IMR-90 (cell line): ENCODE measurements around the gene CRYZL1.

Source experiments
- BHLHE40 ChIP-seq: fragments of 150-350 bp; IDR thresholded peaks from 2 replicates; pipeline ENCODE4 v1.6.1; 2016; ENCODE audit warnings: mild to moderate bottlenecking, low read depth, low read length
- CEBPB ChIP-seq: IDR thresholded peaks from 2 replicates; pipeline ENCODE4 v1.6.1; 2012; ENCODE audit warnings: low read depth, low read length, improper control_type of control experiment
- FOS ChIP-seq: fragments of 150-350 bp; IDR thresholded peaks from 2 replicates; pipeline ENCODE4 v1.6.1; 2016; ENCODE audit warnings: low read depth, low read length
- MAFK ChIP-seq: IDR thresholded peaks from 2 replicates; pipeline ENCODE4 v1.6.1; 2012; ENCODE audit warnings: low read depth, low read length, improper control_type of control experiment
- MAZ ChIP-seq: IDR thresholded peaks from 2 replicates; pipeline ENCODE4 v1.6.1; 2012; ENCODE audit warnings: low read depth, mild to moderate bottlenecking, low read length, improper control_type of control experiment, moderate library complexity, borderline replicate concordance
- MXI1 ChIP-seq: IDR thresholded peaks from 2 replicates; pipeline ENCODE4 v1.6.1; 2012; ENCODE audit warnings: low read depth, mild to moderate bottlenecking, low read length, moderate library complexity, borderline replicate concordance
- POLR2A ChIP-seq: IDR thresholded peaks from 2 replicates; pipeline ENCODE4 v1.6.1; 2012; ENCODE audit warnings: mild to moderate bottlenecking, low read depth, low read length
- RAD21 ChIP-seq: IDR thresholded peaks from 2 replicates; pipeline ENCODE4 v1.6.1; 2012; ENCODE audit warnings: low read length, improper control_type of control experiment
- RFX5 ChIP-seq: IDR thresholded peaks from 2 replicates; pipeline ENCODE4 v1.8.0; 2012; ENCODE audit warnings: low read depth, mild to moderate bottlenecking, low read length, moderate library complexity
- SMC3 ChIP-seq: fragments of 150-350 bp; IDR thresholded peaks from 2 replicates; pipeline ENCODE4 v1.6.1; 2016; ENCODE audit warnings: low read depth, mild to moderate bottlenecking, antibody characterized with exemption, low read length, moderate library complexity
- TF ChIP-seq, protein P1 (sequence below): conservative IDR thresholded peaks from 2 replicates; pipeline ENCODE4 v1.5.1; 2012; ENCODE audit warnings: mild to moderate bottlenecking, low read depth, low read length, improper control_type of control experiment
- TF ChIP-seq, protein P2 (sequence below): fragments of 150-350 bp; IDR thresholded peaks from 2 replicates; pipeline ENCODE4 v1.6.1; 2016; ENCODE audit warnings: low read depth, mild to moderate bottlenecking, low read length, moderate library complexity, borderline replicate concordance
- TF ChIP-seq, protein P3 (sequence below): fragments of 150-350 bp; IDR thresholded peaks from 2 replicates; pipeline ENCODE4 v1.6.1; 2017; ENCODE audit warnings: mild to moderate bottlenecking, antibody characterized with exemption, low read length, low read depth

DNA sequence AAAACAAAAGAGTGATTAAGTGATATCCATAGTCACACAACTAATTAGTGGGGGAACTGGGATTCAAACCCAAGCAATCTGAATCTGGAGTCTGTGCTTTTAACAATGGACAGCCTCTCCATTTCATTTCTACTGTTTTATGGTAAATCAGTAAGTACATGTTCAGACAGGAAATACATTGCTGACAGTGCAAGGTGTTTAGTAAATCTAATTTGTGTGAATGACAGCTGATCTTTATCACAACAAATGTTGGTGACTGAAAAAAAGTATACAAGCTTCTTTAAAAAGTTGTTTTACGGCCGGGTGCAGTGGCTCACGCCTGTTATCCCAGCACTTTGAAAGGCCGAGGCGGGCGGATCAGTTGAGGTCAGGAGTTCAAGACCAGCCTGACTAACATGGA, 73.6 kb downstream of the CRYZL1 start:
- TF ChIP-seq CEBPB (no peak), POLR2A (no peak), SMC3 (no peak), RAD21 (no peak), MAFK (no peak), RFX5 (no peak), FOS (no peak), MAZ (no peak), BHLHE40 (no peak), MXI1 (no peak)
- TF ChIP-seq, protein P1, sequence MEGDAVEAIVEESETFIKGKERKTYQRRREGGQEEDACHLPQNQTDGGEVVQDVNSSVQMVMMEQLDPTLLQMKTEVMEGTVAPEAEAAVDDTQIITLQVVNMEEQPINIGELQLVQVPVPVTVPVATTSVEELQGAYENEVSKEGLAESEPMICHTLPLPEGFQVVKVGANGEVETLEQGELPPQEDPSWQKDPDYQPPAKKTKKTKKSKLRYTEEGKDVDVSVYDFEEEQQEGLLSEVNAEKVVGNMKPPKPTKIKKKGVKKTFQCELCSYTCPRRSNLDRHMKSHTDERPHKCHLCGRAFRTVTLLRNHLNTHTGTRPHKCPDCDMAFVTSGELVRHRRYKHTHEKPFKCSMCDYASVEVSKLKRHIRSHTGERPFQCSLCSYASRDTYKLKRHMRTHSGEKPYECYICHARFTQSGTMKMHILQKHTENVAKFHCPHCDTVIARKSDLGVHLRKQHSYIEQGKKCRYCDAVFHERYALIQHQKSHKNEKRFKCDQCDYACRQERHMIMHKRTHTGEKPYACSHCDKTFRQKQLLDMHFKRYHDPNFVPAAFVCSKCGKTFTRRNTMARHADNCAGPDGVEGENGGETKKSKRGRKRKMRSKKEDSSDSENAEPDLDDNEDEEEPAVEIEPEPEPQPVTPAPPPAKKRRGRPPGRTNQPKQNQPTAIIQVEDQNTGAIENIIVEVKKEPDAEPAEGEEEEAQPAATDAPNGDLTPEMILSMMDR, result no peak
- TF ChIP-seq, protein P2, sequence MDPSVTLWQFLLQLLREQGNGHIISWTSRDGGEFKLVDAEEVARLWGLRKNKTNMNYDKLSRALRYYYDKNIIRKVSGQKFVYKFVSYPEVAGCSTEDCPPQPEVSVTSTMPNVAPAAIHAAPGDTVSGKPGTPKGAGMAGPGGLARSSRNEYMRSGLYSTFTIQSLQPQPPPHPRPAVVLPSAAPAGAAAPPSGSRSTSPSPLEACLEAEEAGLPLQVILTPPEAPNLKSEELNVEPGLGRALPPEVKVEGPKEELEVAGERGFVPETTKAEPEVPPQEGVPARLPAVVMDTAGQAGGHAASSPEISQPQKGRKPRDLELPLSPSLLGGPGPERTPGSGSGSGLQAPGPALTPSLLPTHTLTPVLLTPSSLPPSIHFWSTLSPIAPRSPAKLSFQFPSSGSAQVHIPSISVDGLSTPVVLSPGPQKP, result no peak
- TF ChIP-seq, protein P3, sequence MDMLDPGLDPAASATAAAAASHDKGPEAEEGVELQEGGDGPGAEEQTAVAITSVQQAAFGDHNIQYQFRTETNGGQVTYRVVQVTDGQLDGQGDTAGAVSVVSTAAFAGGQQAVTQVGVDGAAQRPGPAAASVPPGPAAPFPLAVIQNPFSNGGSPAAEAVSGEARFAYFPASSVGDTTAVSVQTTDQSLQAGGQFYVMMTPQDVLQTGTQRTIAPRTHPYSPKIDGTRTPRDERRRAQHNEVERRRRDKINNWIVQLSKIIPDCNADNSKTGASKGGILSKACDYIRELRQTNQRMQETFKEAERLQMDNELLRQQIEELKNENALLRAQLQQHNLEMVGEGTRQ, result no peak
